Measurements from ENCODE around the gene FANCD2.
A peak's percentile ranks its signal among the peaks of the same experiment; 100 is the strongest.
"Not testable (repeated sequence)": the region's sequence is repeated elsewhere in the genome, so short reads cannot be mapped to it uniquely, and the experiment has no call there.

FANCD2 gene

DNA sequence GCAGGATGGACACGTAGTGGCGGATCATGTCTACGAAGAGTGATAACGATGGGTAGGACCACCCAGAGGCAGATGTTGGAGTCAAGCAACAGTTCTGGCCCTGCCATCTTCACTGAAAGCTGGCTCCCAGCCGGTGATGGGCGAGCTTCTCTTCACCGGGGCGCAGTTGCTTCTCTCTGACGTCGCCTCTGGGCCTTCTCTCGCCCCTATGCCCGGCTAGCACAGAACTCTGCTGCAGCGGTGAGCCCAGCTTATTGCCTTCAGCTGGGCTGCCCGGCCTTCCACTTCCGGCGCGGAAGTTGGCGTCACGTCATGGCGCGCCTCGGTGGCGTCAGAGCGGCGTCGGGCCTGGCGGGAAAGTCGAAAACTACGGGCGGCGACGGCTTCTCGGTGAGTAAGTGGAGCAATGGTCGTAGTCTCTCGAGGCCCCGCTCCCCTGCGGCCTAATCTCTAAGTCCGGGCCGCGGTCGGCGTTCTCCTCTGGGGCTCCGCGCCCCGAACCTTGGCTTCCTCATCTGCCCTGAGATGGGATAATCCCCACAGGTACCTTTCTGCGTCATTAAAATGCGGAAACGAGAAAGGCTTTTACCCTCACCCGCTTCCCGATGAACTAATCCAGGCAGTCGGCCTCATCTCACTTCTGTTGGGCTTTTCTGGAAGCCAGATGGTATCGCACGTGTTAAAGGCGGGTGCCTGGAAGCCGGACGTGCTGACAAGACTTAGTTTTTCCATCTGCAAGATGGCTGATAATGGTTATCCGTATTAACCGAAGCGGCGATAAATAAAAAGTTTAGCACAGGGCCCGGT is at the start of gene FANCD2:
FANCD2 (plus strand) TSS at position 354 of the 807 bp plus-strand sequence. CDS start 2,221 bp downstream, outside the sequence.
- peak; percentile 80 to 91 for DNase-seq (ENCODE audit: low read depth in 1 of 2, low spot score in 1 of 2)

DNA sequence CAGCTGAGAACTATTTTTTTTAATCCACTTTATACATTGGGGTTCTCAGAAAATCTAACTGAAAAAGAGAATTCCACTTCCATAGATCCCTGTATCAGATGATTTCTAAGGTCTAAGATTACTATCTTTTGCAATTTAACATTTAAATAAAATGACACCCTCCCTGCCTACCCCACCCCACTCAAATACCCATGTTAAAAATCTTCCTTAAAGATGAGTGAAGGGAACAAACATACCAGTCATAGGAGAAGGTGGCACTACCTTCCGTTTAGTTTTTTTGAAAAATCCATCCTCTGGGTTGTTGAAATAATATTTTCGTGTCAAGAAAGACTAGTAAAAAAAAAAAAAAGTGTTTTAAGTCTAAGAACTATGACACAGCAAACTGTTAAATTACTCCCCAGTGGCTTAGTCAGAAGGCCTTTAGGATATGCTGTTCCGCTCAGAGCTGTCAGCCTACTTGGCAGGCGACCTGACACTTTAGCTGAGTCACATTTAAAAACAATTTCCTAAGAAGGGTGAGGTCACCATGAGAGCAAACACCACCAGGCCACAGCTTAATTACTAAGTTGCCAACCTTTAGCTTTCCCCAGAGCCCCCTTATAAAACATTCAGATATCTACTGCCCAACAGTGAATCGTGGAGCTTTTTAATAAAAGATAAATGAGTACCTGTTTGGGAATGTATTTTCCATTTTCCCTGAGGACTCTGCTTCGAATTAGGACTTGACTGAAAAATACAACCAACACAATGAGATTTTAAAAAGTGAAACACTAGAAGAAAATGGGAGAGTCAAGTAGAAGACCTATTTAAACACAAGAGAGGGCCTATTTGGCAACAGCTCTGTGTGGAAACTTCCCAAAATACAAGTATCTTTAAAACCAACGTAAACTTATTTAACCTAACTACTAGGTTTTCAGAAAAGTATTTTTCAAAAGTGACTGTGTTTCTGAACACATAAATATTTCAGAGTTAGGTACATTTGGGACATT is 49.2 kb upstream of the FANCD2 start:
- DNase-seq (ENCODE audit: low read depth in 1 of 2, low spot score in 1 of 2): no peak

DNA sequence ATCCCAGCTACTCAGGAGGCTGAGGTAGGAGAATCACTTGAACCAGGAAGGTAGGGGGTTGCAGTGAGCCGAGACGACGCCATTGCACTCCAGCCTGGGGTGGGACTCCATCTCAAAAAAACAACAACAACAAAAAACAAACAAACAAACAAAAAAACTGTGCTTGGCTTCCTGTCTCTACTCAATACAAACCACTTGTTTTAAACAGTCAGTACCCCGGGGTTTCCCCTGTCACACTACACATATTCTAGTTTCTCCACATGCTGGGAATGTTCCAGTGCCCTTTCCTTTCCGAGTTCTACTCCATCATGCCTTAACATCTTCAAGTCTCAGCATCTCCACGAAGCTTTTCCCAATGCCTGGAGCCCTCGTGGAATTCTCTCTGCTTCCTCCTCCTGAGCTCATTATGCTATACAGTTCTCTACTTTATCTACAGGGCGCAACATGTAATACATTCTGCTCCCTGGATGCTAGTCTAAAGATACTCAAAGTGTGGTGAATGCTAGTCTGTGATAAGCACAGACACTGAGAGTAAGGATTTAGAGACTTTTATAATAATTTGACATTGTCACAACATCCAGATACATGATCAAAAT is 47.4 kb upstream of the FANCD2 start:
- DNase-seq (ENCODE audit: low read depth in 1 of 2, low spot score in 1 of 2): no peak

DNA sequence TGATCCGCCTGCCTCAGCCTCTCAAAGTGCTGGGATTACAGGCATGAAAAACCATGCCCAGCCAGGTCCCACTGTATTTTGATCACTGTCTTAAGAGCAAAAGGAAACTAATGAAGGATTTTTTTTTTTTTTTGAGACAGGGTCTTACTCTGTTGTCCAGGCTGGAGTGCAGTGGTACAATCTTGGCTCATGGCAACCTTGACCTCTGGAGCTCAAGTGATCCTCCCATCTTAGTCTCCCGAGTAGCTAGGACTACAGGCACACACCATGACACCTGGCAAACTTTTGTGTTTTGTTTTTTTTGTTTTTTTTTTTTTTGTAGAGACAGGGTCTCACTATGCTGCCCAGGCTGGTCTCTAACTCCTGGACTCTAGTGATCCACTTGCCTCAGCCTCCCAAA is 46.0 kb upstream of the FANCD2 start:
- DNase-seq (ENCODE audit: low read depth in 1 of 2, low spot score in 1 of 2): no peak

DNA sequence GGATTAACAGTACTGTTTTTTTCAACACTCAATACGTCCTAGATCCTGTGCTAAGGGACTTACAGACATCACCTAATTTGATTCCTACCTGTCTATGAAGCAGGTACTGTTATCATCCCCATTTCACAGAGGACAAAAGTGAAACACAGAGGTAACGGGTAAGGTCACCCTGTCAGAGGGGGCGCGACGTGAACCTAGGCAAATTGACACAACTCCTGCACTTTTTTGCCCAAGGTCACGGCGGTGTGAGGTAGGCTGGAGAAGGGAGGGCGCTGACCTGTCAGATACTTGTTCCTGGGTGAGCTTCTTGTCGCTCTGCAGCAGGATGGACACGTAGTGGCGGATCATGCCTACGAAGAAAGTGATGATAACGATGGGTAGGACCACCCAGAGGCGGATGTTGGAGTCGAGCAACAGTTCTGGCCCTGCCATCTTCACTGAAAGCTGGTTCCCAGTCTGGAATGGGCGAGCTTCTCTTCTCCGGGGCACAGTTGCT is 40.0 kb upstream of the FANCD2 start:
- no peak for DNase-seq (ENCODE audit: low read depth in 1 of 2, low spot score in 1 of 2)

DNA sequence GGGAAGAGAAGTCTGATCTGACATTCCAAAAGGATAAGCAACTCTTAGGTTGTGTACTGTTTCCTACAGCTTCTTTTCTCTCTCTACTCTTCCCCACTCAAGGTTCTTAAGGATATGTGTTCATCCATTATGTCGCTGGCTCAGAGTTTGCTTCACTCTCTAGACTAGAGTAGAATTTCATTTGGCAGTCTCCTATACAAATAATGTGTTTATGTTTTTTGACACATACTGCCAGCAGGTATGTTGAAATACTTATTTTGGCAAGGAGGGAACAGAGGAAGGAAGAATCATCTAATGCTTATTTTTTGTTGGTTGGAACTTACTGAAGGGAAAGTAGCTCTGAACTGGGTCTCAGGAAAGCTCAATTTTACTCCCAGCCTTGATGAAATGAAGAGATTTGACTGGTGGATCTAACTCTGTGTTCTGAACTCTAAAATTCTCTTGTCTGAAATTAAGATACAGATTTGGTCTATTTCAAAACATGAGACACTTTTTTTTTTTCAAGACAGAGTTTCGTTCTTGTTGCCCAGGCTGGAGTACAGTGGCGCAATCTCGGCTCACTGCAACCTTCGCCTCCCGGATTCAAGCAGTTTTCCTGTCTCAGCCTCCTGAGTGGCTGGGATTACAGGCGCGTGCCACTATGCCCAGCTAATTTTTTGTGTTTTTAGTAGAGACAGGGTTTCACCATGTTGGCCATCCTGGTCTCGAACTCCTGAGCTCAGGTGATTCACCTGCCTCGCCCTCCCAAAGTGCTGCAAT is 32.0 kb upstream of the FANCD2 start:
- no peak for DNase-seq (ENCODE audit: low read depth in 1 of 2, low spot score in 1 of 2)

DNA sequence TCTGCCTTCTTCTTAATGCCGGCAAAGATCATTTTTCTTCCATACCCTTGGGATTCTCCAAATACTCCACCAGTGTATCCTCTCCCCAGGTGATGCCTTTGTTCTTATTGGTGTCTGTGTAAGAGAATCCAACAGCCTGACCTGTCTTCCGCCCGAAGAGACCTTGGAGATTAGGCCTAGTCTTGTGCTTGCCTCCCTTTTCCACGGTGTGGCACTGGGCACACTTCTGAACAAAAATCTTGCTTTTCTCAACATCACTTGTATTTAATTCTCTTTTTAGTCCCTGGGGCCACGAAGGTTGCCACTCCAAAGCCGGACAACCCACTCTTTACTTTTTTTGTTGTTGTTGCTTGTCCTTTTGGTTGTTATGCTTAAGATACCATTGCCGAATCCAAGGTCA is 25.6 kb upstream of the FANCD2 start:
- no peak for DNase-seq (ENCODE audit: low read depth in 1 of 2, low spot score in 1 of 2)

- DNase-seq (ENCODE audit: low read depth in 1 of 2, low spot score in 1 of 2): no peak
Observed at GRCh38 chr3:10002951-10003350, 23.3 kb upstream of the FANCD2 start.

DNA sequence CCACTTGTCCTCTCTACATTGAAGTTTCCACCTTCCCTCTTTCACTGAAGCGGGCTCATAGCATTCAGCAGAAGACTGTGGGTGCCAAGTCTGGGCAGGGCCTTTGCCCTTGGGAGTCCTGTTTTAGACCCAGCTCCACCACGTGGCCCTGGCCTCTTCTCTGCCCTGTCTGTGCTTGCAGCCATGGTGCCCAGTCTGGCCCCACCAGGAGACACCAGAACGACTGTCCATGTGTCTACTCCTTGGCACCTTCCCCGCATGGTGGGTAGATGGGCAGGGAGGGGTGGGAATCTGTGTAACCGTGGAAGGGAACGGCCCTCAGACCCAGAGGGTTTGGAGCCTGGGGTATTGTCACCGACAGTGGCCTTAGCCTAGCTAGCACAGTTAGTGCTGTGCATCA is 21.7 kb upstream of the FANCD2 start:
- no peak for DNase-seq (ENCODE audit: low read depth in 1 of 2, low spot score in 1 of 2)

- no peak for DNase-seq (ENCODE audit: low read depth in 1 of 2, low spot score in 1 of 2)
Observed at GRCh38 chr3:10004960-10005564, 21.2 kb upstream of the FANCD2 start.

GRCh38 chr3:10006048-10006761 is 20.0 kb upstream of the FANCD2 start:
- no peak for DNase-seq (ENCODE audit: low read depth in 1 of 2, low spot score in 1 of 2)

GRCh38 chr3:10006762-10007090 is 19.5 kb upstream of the FANCD2 start:
- DNase-seq (ENCODE audit: low read depth in 1 of 2, low spot score in 1 of 2): no peak

DNA sequence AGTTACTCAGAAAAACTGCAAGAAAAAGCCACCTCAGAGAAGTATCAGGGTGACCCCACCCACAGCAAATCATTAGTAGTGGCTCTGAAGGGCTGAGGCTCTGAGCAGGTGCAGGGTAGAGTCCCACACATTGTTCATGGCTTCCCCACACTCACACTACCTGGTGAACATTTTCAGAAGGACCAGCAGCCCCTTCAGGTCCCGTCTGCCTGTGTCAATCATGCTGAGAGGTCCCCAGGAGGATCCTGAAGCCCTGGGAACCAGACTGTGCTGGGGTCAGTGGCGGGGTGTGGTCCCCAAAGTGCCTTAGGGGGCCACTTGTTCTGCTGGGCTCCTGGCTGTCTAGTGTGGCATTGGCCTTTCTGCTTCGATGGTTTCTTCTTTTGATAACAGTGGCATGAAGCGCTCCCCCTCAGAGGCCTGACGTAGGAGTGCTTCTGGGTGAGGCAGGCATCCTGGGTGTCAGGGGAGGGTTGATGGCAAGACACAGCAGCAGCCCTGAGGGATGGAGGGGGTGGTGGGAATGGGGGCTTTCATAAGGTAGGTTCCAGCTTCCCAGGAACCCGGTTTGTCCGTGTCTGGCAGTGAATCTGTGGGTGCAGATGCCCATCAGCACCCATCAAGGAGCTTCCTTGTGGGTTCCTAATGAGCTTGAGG is 19.0 kb upstream of the FANCD2 start:
- DNase-seq (ENCODE audit: low read depth in 1 of 2, low spot score in 1 of 2): no peak

DNA sequence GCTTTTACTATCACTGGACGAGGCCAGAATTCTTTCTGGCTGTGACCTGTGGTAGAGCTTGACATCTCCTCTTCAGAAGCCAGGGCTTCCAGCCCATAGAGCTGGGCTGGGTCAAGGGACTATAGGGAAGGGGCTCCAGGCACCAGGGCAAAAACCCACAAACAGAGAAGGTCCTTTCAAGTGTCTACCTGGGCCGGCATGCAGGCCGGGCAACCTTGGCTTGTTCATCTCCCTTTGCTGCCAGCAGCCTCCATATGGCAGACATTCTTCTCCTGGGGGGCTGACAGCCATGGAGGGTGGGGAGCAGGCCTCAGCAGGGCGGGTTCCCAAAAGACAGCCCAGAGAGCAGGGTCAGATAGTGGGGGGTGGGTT is 18.0 kb upstream of the FANCD2 start:
- not testable (repeated sequence) for DNase-seq (ENCODE audit: low read depth in 1 of 2, low spot score in 1 of 2)

- peak; percentile 71 to 75 for DNase-seq (ENCODE audit: low read depth in 1 of 2, low spot score in 1 of 2)
Observed at GRCh38 chr3:10008588-10009344, 17.5 kb upstream of the FANCD2 start.

DNA sequence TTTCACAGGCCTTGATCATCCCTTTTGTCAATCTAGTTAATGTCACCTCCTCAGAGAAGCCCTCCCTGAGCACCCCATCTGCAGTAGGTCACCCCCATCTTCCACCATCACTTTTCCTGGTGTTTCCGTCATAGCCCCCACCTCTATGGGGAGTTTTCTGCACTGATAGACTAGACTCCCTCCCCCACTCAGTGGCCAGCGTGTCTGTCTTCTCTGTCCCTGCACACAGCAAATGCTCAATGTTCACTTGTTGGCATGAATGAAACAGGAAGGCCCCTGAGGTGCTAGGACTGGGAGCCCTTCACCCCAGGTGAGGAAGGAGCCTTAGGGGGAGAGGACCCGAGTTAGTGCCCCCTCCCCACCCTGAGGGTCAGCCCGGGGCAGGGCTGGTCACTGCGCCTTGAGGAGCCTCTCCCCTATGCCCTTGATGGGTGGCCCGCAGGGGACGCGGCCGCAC is 15.8 kb upstream of the FANCD2 start:
- no peak for DNase-seq (ENCODE audit: low read depth in 1 of 2, low spot score in 1 of 2)

- peak; percentile 58 to 62 for DNase-seq (ENCODE audit: low read depth in 1 of 2, low spot score in 1 of 2)
Observed at GRCh38 chr3:10010878-10011465, 15.3 kb upstream of the FANCD2 start.

DNA sequence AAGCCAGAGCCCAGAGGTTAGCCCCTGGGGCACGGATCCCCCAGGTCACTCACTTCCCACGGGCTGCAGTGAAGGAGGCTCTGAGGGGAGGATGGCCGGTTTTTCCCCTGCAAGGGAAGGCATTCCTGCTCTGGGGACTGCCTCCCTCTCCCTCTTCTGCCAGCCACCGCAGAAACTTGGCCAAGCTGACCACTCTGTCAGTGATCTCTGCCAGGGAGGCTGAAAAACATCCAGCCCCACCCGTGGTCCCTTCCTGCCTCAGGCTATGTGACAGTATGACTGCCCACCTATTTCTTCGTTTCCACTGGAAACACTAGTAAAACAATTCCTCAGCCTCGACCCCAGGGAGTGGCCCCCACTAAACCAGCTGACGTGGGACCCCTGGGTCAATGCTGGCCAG is 14.6 kb upstream of the FANCD2 start:
- DNase-seq (ENCODE audit: low read depth in 1 of 2, low spot score in 1 of 2): no peak
